Fibroblast of peridontal ligament (primary cell): ENCODE data around the gene RNLS.

Experiments
- DNase-seq: peaks from one replicate; pipeline ENCODE4 v3.0.0-alpha.2; 2010; ENCODE audit errors: extremely low read depth

The RNLS gene

DNA sequence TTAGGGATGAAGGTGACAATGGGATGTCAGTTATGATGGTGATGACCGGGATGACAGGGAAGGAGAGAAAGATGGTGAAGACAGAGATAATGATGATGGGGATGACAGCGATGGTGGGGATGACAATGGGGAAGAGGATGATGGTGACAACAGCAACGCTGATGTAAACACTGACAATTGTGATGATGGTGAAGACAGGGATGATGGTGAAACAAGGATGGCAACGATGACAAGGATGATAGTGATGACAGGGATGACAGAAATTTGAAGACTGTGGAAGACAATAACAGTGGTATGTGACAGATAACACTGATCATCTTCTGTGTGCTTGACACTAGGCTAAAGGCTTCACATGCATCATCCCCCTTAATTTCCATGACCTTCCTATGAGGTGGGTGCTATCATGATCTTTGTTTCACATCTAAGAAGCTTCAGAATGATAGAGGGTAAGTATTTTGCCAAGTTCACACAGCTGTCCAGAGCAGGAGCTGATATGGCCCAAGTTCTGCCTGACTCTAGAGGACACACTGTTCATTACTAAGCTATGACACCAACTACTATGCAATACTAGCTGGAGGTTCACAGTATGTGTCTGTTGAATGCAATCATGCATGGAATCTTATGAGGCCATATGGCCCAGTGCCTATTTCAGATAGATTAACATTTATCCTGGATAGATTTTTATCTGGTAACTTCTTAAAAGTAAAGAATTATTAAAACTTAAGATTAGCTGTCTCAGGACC, 105.6 kb downstream of the RNLS start:
- peak; percentile 64 for DNase-seq

DNA sequence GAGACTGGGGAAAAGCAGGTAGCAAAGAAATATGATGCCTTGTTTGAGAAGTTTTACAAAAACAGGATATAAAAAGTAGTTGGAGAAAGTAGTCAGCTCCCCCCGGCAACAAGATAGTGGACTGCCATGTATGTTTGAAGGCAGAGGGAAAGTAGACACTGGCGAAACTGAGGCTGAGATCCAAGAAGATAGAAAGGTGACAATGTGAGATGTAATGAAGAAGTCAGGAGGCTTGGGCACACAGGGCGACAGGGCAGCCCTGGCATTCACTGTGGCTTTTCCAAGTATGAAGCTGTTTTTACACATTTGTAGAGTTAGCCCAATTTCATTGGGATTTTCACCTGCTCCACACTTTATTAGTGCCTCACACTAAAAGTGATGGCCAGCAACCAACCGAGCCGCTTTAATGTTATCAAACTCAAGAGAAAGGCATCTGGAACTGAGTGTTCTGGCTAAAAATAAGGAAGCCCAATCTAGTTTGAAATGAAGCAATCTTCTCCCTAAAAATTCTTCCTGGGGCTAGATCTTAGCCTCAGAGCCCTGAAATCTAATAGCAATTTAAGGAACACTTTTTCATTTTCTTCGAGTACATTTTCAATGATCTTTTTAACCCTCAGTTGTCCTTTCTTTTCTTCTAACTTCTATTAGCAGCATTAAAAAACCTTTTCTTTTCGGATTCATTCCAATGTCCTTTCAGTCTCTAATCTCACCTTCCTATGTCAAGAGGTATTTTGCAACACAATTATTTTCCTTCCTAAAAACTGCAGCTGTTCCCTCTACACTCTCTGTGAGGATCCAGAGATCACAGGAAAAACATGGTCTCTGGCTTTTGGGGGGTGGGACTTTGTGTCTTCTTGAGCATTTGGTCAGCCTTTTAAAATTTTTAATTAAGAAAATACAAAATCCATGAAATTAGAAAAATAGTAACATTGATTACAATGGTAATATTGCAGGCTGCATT, 108.0 kb downstream of the RNLS start:
- DNase-seq: no peak

DNA sequence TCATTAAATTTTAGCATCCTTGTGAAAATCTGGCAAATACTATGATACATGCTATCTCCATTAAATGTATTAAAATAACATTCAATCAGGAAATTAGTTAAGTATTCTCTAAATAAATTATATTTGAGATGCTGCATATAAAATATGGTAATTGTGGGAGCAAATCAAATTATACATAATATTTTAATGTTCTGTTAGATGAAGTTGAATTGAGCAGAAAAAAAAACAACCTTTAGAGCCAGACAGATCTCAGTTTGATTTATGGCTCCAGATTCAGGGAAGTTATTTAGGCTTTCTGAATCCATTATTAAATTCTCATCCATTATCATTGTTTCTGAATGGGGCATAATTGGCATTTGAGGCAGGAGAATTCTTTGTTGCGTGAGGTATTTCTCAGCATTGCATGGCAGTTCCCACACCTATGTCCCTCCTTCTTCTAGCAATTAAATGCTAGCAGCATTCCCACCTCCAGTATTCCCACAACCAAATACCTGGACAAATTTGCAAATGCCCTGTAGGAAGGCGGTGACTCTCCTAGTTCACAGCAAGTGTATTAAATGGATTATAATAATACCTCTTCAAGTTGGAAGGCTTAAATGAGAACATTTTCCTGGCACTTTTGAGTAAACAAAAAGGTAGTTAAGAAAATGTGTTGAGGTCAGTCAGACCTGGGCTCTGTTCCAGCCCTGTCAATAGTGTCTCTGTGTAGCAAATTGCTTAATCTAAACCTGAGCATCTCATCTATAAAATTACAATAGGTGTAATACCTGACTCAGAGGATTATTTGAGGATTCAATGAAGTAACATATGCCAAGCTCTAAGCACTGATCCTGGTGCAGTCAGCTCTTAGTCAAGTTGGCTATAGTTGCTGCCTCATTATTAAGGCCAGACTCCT, 108.9 kb downstream of the RNLS start:
- no peak for DNase-seq

DNA sequence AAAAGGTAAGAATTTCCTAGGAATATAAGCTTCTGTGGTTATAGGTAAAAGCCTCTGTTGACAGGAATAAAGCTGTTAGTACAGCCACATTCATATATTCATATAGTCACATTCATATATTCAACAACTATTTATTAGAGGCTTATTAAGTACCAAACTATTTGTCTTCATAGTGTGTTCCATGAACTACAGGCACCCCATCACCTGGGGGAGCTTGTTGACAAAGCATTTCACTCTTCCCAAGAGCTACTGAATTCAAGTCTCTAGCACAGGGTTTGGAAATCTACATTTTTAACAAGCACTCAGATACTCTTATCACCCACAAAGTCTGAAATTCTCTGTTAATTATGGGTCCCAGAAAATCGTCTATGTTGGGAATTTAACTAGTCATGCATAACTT, 110.6 kb downstream of the RNLS start:
- DNase-seq: no peak

DNA sequence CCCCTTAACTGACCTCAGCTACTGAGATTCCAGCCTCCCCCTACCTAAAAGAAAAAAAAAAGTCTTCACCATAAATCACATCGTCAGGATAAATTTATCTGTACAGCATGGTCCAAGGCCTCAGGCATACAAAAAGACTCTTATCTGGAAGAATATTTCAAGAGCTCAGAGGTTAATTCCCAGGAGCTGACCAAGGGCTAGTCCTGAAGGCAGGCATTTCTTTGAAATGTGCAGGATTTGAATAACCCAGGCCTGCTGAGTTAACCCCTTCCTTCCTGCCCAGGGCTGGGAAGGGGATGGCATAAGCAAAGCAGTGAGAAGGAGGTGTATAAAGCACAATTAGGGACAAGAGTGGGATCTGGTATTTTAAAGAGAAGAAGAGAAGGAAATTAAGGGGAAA, 111.2 kb downstream of the RNLS start:
- no peak for DNase-seq

DNA sequence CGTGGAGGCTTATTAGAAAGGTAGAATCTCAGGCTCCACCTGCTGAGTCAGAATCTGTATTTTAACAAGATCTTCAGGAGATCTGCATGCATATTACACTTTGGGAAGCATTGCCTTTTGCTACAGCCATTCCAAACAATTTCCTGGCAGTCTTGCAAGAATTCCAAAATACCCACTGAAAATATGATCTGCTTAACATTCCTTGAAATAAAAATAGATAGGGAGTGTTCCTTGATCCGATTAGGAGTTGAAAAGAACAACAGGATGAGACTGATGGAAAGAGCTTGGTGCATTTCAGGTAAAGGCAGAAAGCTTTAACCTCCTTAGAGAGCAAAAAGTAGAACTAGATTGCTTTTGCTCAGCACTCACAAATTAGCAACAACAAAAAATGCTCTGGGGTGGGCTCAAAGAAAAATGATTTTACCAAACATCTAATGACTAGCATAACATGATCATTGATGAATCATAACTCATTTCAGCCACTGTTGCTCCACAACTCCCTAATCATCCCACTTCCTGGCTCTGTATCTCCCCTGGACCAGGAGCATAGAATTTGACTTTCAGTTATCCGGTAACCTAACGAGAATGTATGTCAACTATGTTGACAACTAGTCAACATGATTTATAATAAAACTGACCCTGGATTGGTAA, 115.2 kb downstream of the RNLS start:
- peak; percentile 75 for DNase-seq

DNA sequence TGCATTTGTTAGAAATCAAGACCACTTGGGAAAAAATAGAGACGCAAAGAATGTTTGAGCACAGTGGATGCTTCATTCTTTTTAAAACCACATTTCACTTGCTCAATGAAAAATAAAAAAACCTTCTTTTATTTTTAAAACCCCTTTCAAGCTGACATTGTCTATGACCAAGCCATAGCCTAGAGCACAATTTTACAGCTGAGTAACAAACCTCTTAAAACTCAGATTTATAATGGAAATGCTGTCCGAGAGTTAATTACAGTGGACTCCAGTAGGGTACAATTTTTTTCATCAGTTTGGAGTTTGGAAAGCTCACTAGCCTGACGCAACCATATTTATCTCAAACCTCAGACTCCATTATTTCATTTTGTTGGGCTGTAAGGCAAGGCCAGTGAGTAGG, 116.3 kb downstream of the RNLS start:
- DNase-seq: peak; percentile 64

DNA sequence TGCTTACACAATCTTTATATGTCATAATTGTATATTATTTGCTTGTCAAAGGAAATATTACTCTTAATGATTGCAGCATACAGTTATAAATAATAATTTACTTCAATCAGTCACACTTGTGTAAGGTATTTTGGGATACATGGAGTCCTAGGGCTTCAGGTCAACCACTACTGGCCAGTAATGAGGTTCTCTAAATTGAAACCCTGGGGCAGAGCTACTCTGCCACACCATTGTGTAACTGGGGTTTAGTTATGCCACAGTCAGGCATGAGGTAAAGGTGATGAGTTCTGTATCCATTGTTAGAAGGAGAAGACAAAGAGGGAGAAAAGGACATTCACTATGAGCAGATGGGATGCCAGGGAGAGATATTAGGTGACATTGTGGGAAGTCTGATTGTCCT, 117.4 kb downstream of the RNLS start:
- DNase-seq: no peak

DNA sequence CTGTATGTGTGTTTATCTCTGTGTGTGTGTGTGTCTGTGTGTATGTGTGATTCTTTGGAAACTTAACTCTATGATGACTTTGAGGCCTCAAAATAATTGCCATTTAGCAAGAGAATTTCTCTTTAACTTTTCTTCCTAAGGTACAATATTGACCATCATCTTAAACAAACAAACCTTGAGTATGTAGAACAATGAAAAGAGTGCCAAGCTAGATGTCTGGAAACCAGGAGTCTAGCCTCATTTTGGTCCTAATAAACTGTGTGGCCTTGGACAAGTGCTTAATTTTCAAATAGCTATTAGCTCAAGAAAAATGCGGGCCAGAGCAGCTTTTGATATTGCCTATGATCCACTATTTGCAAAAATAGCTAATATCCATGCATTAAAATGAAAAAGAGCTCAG, 119.3 kb downstream of the RNLS start:
- no peak for DNase-seq

DNA sequence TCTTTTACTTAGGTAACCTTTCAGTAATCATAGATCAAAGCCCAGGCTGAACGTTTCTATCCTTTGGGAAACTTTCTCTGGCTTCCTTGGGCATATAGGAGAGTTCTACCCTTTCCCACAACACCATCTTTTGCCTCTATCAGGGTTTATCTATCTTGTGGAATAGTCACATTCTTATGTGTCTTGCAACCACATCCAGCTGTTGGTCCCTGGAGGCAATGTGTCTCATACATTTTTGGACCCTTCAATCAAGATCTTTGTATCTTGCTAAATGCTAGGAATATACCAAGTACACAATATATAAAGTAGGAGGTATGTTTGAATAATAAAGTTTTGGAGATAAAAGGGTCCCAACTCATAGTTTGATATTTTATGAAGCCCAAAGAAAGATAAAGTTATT, 121.7 kb downstream of the RNLS start:
- no peak for DNase-seq

DNA sequence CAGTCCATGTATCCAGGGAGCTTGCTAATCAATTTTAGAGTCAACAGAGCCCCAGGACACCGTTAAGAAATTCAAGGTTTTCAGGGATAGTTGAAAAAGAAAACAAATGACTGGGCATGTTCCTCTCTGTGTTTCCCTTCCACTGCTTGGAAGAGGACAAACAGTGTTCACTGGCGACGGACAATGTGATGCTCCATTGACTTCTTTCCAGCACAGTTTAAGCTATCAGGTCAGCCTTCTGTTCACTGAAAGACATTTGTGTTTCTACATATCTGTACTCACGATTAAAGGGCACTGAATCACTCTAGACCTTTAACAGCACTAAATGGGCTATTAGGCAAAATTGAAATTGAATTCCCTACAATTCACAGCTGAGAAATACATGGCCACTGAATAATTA, 123.6 kb downstream of the RNLS start:
- no peak for DNase-seq

DNA sequence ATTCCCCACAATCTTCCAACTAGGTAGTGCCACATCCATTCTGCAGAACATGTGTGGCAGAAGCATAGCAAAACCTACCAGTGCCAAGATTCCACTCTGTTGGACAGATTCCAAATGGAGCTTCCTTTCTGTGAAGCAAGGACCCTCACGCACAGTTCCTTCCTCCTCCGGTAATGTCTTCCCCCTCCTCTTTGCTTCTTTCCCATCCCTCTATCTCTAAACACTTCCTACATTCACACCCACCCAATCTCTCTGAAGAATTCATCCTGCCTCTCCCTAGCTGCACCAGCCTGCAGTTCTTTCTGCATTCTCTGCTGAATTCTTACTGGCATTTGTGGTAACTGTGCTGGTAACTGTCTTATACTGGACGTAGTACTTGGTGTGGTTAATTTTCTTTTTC, 124.9 kb downstream of the RNLS start:
- DNase-seq: no peak

DNA sequence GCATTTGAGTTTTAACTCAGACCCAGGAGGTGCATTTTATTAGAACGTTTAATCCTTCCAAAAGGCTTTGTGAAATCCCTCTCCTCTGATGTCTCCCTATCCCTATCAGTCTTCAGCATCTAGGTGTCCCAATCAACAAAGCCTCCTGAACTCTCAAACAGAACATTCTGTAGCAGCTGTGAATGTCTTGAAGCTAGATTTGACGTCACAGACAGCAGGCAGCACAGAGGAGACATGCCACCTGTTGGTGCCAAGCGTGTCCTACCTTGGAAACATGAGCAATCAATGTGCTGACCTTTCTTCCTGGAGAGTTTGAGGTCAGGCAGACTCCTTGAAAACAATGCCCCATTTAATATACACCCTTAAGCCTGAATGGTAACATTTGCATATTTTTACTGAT, 125.5 kb downstream of the RNLS start:
- DNase-seq: no peak

DNA sequence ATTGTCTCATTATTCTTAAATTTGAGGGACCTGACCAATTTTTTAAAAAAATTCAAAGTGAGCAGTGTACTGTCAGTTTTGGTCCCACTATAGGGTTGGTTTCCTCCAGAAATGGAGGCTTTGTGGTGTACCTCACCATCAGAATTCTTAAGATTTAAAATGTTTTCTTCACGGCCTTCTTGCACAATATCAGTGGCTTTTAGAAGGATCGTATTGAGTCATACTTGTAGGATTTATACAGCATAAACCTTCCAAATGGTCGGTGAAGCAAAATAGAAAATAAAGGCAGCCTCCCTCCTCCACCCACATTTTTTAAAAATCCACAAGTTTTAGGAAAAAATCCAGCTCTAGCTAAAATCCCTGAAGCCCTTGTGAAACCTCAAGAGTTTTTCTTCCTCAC, 126.4 kb downstream of the RNLS start:
- DNase-seq: peak; percentile 97

DNA sequence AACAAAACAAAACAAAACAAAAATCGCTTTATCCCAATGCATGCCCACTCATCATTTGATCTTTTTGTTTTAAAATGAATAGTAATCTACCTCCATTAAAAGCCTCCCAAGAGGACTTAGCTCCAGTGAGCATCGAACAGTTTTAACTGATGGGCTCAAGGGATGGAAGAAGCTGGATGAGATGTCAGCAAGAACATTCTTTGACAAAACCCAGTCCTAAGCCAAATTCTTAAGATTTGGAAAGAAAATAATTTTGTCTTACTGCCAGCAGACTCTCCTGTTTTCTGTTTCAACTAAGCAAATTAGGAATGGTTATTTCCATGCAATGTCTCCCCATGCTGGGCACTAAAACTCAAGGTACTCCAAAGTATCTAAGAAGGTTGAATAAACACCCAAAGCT, 127.3 kb downstream of the RNLS start:
- DNase-seq: peak; percentile 84

DNA sequence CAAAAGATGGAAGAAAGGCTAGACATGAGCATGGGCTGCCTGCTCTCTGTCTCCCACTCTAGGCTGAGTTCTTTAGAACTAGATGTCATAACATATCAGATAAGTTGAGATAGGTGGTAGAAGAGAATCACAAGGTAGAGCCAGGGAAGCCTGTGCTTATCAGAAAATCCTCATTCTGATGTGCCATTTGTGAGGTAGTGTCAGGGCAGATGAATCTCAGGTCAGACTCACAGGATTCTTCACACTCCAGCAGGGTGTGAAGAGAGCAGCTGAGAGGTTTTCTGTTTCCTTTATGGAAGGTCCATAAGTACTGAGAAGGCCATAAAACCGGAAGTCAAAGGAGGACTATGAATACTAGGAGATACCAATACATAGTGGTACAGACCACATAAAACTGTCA, 132.9 kb downstream of the RNLS start:
- DNase-seq: no peak

DNA sequence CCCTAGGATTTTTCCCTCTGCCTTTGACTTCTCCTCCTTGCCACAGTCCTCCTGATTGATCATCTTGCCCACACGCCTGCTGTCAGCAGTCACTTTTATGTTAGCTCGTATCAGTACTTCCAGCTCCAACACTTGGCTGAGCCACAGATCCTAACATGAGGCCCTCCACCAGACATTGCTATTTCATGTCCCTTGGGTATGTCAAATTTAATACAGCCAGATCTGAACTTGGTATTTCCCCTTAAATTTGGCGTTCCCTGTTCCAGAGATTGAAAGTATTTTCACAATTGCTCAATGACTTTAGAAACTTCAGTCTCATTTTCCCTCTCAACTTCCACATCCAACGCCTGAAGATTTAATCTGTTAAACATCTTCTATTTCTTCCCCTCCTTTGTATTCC, 140.4 kb downstream of the RNLS start:
- DNase-seq: no peak

DNA sequence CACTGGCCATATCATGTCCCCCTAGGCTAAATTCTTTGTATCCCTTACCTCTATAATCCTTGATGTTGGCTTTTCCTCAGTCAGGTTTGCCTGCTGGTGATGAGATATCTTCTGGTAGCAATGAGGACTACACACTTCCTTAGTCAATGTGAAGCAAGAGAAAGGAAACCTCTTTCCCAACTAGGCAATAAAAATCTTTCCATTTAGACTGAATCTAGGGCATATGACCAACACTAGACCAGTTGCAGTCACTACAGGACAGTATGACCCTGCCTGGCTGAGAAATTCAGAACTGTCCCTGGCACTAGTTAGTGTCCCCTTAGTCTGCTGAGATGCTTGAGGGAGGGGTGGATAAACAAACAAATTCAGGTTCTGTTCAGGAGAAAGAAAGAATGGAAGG, 142.6 kb downstream of the RNLS start:
- no peak for DNase-seq

DNA sequence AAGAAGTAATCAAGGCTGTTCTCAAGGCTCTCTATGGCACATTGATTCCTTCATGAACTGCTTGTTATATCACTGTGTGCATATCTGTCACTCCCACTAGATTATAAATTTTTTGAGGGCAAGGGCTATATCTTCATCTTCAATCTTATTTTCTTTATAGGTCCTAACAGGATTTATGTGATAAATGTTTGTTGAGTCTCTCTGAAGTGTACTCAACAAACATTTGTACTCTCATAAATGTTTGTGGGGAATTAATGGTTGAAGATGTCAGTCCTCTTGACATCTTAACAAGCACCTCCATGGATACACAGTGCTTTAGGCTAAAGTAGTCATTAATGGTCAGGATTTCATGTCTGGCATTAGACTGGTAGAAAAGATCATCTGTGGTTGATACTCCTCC, 143.2 kb downstream of the RNLS start:
- DNase-seq: no peak

DNA sequence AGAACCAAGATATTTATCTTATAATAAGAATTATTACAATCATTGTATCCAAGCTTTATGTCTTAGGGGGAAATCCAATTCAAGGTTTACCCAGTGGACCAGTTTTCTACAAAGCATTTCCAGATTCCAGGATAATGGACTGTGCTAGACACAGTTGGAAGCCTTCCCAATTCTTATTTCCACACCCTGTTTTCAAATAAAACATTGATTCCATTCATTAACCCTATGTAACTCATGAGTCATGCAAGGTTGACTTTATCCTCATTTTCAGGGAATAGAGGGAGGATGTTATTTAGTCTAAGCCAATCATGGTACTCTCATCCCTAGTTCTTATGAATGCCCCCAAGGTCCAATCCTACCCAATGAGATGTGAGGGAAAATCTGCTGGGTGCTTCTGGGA, 145.7 kb downstream of the RNLS start:
- DNase-seq: peak; percentile 63

DNA sequence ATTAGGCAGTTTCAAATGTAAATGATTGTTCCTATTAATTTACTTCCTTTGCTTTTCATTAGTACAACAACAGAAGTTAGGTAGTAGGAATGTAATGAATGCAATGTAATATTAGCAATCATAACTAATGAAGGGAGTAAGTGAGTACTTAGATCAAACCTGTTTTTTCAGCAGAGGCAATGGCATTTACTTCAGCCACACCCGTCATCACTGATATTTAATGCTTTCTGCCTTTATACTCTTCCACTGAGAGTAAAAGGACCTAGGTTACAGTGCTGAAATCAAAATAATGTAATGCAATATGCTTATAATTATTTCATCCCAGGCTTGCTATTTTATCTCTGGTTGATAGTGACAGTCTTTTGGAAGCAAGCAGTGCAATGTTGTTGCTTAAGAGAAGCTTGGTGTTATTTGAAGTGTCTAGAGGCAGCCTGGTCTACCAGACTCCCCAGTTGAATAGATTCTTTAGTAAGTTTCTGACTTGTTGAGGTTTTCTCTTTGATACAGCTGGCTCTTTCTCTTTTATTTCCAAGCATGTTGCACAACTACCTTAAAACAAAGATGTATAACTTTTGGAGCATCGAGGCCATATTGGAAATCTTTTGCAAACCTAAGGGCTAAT, 149.4 kb downstream of the RNLS start:
- DNase-seq: no peak
